KOPT-K1 (cell line): Measurements from ENCODE around the gene VEPH1.

ENCODE experiments used
- H3K27ac ChIP-seq: fragments of 200-600 bp; sonication (generic); 2 replicates; pipeline ENCODE4 v1.5.1; 2016; ENCODE audit warnings: antibody characterized with exemption, mild to moderate bottlenecking, low read depth, low read length; ENCODE audit not compliant: poor library complexity, severe bottlenecking
- H3K36me3 ChIP-seq: fragments of 200-600 bp; sonication (generic); 2 replicates; pipeline ENCODE4 v1.5.1; 2017; ENCODE audit warnings: antibody characterized with exemption, mild to moderate bottlenecking, low read length, moderate library complexity; ENCODE audit not compliant: insufficient read depth
- H3K9me3 ChIP-seq: fragments of 200-600 bp; sonication (generic); 2 replicates; pipeline ENCODE4 v1.5.1; 2017; ENCODE audit warnings: antibody characterized with exemption, low read length, mild to moderate bottlenecking; ENCODE audit not compliant: insufficient read depth, poor library complexity, severe bottlenecking

VEPH1 gene

DNA sequence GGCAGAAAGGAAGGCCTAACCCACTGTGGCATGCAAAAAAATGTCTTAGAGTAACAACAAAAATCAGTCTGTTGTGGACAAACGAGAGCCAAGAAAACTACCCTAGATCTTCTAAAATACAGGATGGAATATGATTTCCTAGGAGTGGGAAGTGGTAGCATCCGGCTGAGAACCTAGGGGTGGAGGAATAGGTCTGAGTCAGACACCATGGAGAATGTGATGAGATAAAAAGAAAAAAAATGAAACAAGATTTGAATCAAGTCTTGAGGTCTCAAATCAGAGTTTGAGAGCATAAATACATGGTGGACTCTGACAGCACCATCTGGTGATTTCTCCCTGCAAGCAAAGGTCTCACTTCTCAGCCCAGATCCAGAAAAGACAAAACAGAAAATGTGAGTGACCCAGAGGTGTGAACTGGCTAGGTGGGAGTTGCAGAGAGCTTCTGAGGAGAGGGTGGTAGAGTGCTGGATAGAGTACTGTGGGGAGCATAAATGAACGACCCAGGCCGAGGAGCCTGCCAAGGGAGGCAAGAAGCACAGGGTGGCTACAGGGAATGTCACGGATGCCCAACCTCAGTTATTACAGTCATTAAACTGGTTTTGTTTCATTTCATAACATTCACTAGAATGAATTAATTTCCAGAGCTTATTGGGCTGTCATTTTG, 27.6 kb upstream of the VEPH1 start:
- no peaks in the 10 kb centered on the region for H3K9me3 ChIP-seq
- no peak overlapping the region for H3K27ac ChIP-seq
- H3K36me3 ChIP-seq = no peaks in the 10 kb centered on the region

DNA sequence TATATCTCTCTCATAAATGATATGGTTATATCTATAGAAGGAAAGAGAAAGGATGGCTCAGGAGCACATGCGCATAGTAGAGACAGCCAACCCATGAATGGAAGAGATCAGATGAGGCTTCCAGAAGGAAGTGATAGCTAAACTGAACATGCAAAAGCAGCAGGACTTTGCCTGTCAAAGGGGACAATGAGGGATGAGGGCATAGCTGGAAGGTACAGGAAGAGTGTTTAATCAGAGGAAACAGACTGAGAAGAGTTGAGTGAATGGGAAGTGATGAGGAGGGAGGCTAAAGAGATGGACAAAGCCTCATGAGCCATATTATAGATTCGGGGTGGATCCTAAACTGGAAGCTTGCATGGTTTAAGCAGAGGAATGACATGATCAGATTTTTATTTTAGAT, 26.5 kb upstream of the VEPH1 start:
- no peak overlapping the region for H3K27ac ChIP-seq
- H3K9me3 ChIP-seq = no peaks in the 10 kb centered on the region
- H3K36me3 ChIP-seq = no peaks in the 10 kb centered on the region

- no peaks in the 10 kb centered on the region for H3K36me3 ChIP-seq
- no peak overlapping the region for H3K27ac ChIP-seq
- no peaks in the 10 kb centered on the region for H3K9me3 ChIP-seq
Measured at GRCh38 chr3:157529085-157529484, 25.9 kb upstream of the VEPH1 start.

- H3K27ac ChIP-seq = no peak overlapping the region
- no peaks in the 10 kb centered on the region for H3K9me3 ChIP-seq
- H3K36me3 ChIP-seq = no peaks in the 10 kb centered on the region
Measured at GRCh38 chr3:157527131-157527881, 24.1 kb upstream of the VEPH1 start.

- H3K9me3 ChIP-seq = no peaks in the 10 kb centered on the region
- H3K27ac ChIP-seq = no peak overlapping the region
- H3K36me3 ChIP-seq = no peaks in the 10 kb centered on the region
Measured at GRCh38 chr3:157526036-157526435, 22.8 kb upstream of the VEPH1 start.

GRCh38 chr3:157523814-157524213, 20.6 kb upstream of the VEPH1 start:
- H3K9me3 ChIP-seq = no peaks in the 10 kb centered on the region
- no peaks in the 10 kb centered on the region for H3K36me3 ChIP-seq
- no peak overlapping the region for H3K27ac ChIP-seq

DNA sequence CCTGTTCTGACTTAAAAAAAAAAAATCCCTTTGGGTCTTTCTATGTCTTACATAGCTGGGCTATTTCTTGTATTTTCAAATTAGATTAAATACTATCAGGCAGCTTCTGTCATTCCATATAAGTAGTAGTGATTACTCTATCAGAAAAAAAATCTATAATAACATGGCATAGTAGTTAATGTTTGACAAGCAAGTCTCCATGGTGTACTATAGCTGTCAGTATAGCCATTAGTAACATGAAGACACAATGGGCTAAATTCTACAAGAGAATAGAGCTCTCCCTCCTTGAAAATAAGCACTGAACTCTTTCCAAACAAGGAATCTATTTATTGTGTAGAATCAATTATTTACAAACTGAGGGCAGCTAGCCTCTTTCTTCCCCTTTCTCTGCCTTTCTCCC, 19.4 kb upstream of the VEPH1 start:
- H3K27ac ChIP-seq = no peak overlapping the region
- no peaks in the 10 kb centered on the region for H3K9me3 ChIP-seq
- H3K36me3 ChIP-seq = no peaks in the 10 kb centered on the region

DNA sequence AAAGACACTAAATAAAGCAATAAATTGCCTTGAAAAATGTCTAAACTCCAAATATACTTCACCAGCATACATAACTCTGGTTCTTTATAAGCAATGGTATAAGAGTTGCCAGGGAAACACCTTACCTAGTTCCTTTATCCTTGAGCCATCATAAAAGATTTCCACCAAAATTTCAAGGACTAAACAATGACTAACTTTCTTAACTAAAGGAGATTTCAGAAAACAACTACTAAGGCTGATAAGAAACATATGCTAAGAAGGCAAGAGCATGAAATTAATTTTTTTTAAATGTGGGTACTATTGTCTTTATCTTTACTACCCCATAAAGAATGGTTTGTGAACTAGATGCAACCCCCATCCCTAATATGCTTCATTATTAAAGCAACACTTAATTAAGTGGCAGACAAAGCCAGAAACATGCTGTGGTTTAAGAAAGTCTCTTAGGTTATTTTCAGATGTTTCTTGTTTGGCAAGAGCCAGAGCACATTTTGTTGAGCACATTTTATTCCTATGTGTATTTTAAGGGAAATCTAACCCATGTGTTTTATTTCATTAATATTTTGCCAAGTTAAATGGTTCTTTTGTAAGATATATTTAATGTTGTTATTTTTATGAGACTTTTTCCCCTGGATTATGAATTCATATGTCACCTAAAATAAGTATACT, 17.4 kb upstream of the VEPH1 start:
- no peak overlapping the region for H3K27ac ChIP-seq
- H3K36me3 ChIP-seq = no peaks in the 10 kb centered on the region
- H3K9me3 ChIP-seq = no peaks in the 10 kb centered on the region

DNA sequence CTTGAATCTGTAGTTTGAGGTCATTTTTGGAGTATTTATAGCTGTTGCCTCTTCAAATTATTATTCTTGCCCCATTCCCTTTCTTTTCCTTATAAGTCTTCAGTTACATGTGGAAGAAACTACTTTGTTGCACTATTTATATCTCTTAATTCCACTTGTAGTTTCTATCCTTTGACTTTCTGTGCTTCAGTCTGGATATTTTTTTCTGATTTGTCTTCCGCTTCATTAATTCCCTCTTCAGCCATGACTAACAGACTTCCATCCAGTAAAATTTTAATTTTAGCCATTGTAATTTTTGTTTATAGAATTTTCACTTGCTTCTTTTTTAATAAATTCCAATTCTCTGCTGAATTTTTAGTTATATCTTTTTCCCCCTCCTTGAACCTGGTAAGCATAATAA, 15.7 kb upstream of the VEPH1 start:
- H3K36me3 ChIP-seq = no peaks in the 10 kb centered on the region
- H3K27ac ChIP-seq = no peak overlapping the region
- H3K9me3 ChIP-seq = no peaks in the 10 kb centered on the region

- H3K9me3 ChIP-seq = no peaks in the 10 kb centered on the region
- H3K36me3 ChIP-seq = no peaks in the 10 kb centered on the region
- no peak overlapping the region for H3K27ac ChIP-seq
Measured at GRCh38 chr3:157516928-157517327, 13.7 kb upstream of the VEPH1 start.

GRCh38 chr3:157515398-157515797, 12.2 kb upstream of the VEPH1 start:
- H3K9me3 ChIP-seq = no peaks in the 10 kb centered on the region
- H3K27ac ChIP-seq = no peak overlapping the region
- no peaks in the 10 kb centered on the region for H3K36me3 ChIP-seq

GRCh38 chr3:157514371-157514895, 11.2 kb upstream of the VEPH1 start:
- H3K36me3 ChIP-seq = no peaks in the 10 kb centered on the region
- no peaks in the 10 kb centered on the region for H3K9me3 ChIP-seq

DNA sequence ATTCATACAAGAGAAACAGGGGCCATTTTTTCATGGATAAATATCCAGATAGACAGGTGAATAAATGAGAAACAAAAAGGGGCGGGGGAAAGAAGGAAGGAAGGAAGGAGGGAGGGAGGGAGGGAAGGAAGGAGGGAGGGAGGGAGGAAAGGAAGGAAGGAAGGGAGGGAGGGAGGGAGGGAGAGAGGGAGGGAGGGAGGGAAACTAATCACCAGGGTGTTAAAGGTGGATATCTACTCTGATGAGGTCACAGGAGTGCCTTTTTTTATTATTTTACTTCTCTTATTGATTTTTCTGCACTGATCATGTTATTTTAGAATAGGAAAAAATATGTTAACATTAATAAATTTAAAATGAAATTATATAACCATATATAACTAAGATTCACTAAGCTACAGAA, 10.4 kb upstream of the VEPH1 start:
- no peak overlapping the region for H3K27ac ChIP-seq
- H3K36me3 ChIP-seq = no peaks in the 10 kb centered on the region
- no peaks in the 10 kb centered on the region for H3K9me3 ChIP-seq

More at GRCh38 chr3:157514371-157514895, 11.2 kb upstream of the VEPH1 start:
- H3K27ac ChIP-seq = no peak overlapping the region

- no peaks in the 10 kb centered on the region for H3K36me3 ChIP-seq
- H3K27ac ChIP-seq = no peak overlapping the region
- H3K9me3 ChIP-seq = no peaks in the 10 kb centered on the region
Measured at GRCh38 chr3:157512534-157512933, 9.3 kb upstream of the VEPH1 start.

DNA sequence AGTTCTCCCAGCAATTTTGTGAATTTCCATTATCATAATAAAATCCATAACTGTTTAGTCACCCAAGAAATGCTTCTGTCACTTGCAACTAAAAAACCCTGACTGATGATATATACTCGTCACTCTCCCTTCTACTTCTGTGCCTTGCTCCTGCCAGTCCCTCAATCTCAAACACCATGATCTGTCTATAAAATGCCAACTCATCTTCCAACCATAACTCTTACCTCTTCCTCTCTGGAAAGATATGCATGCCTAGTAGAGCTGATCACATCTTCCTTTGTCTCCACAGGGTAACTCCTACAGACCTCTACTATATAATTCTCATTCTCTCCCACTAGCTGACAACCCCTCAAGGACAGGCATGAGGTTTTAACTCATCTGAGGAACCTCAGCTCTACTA, 5.2 kb upstream of the VEPH1 start:
- no peaks in the 10 kb centered on the region for H3K36me3 ChIP-seq
- H3K9me3 ChIP-seq = no peaks in the 10 kb centered on the region
- H3K27ac ChIP-seq = no peak overlapping the region
